Melanocyte of skin (primary cell): ENCODE data around the gene RASEF. TPM values are rescaled to one million over a fixed set of nuclear protein-coding genes. Genes with fewer than 3 reads are reported as not detected.

Source experiments
- total RNA-seq, 2 donors: library from RNA; depleted of rRNA; stranded (reverse); fragments of >200 nt; gene quantifications; 2 replicates each; pipeline ENCODE4 v1.2.3, GENCODE V29; 2012

RASEF gene
- total RNA-seq, result 10 to 100 TPM in 1 of 2 donors, 1 to 10 TPM in 1; 3.3 to 23.1 TPM

GRCh38 chr9:83062651-83063527 lies at the start of gene RASEF:
Gene RASEF, minus strand, starts transcription at chr9:83063142. Its CDS starts 275 bp downstream, at chr9:83062867.

